HepG2 (cell line): ENCODE results near the gene CDKL5. TPM values are rescaled to one million over a fixed set of nuclear protein-coding genes. Genes with fewer than 3 reads are reported as not detected.

Experiments used
- CHD4 ChIP-seq: fragments of 200-600 bp; sonication (generic); IDR thresholded peaks from 2 replicates; pipeline ENCODE4 v1.7.0; 2017; ENCODE audit warnings: mild to moderate bottlenecking, low read length, borderline replicate concordance
- E2F1 ChIP-seq: sonication (generic); formaldehyde crosslinking; IDR thresholded peaks from 2 replicates; pipeline ENCODE4 v1.5.0; 2020; ENCODE audit warnings: missing genetic modification reagents
- GATAD1 ChIP-seq: IDR thresholded peaks from 2 replicates; pipeline ENCODE4 v1.6.1; 2016; ENCODE audit warnings: missing genetic modification reagents, missing compliant biosample characterization
- HDAC2 ChIP-seq: sonication (generic); formaldehyde crosslinking; IDR thresholded peaks from 2 replicates; pipeline ENCODE4 v1.4.0; 2020; ENCODE audit warnings: missing genetic modification reagents
- HOXD1 ChIP-seq: sonication (generic); formaldehyde crosslinking; IDR thresholded peaks from 2 replicates; pipeline ENCODE4 v1.5.0; 2020; ENCODE audit warnings: missing genetic modification reagents
- KDM6A ChIP-seq: IDR thresholded peaks from 2 replicates; pipeline ENCODE4 v1.6.1; 2016; ENCODE audit warnings: low read depth
- MEIS2 ChIP-seq: sonication (generic); formaldehyde crosslinking; IDR thresholded peaks from 2 replicates; pipeline ENCODE4 v1.9.0; 2021; ENCODE audit warnings: mild to moderate bottlenecking, missing genetic modification reagents
- PLRG1 ChIP-seq: fragments of 450-650 bp; conservative IDR thresholded peaks from 2 replicates; pipeline ENCODE4 v1.6.1; 2016
- PRDM15 ChIP-seq: sonication (generic); formaldehyde crosslinking; IDR thresholded peaks from 2 replicates; pipeline ENCODE4 v1.4.0; 2020; ENCODE audit warnings: missing genetic modification reagents
- SAP130 ChIP-seq: IDR thresholded peaks from 2 replicates; pipeline ENCODE4 v1.6.1; 2016; ENCODE audit warnings: low read depth
- ZNF318 ChIP-seq: sonication (generic); formaldehyde crosslinking; IDR thresholded peaks from 2 replicates; pipeline ENCODE4 v1.4.0; 2020; ENCODE audit warnings: mild to moderate bottlenecking, missing genetic modification reagents
- ZNF557 ChIP-seq: sonication (generic); formaldehyde crosslinking; IDR thresholded peaks from 2 replicates; pipeline ENCODE4 v1.4.0; 2020; ENCODE audit warnings: missing genetic modification reagents
- ZNF83 ChIP-seq: sonication (generic); formaldehyde crosslinking; IDR thresholded peaks from 2 replicates; pipeline ENCODE4 v1.4.0; 2020; ENCODE audit warnings: missing genetic modification reagents, mild to moderate bottlenecking, borderline replicate concordance
- polyA plus RNA-seq, 8 experiments: library from polyadenylated mRNA; depleted of rRNA in 3 of 8; stranded (reverse) in 7 of 8; unstranded in 1 of 8; fragments of >200 nt; fragmentation: Illumina TruSeq in 4 of 8; extraction: Trizol in 4 of 8; gene quantifications; 2 replicates each; pipeline versions ENCODE4 v1.2.1 to v1.2.3, GENCODE V29; 2011 to 2016; ENCODE audit warnings: low read depth in 4 of 8, missing spikeins in 1 of 8, mixed read lengths in 1 of 8; ENCODE audit not compliant: insufficient read depth in 1 of 8
- total RNA-seq, 5 experiments: library from RNA; depleted of rRNA; stranded (reverse); fragments of >200 nt; fragmentation: Illumina TruSeq; extraction: Trizol; gene quantifications; 2 replicates each; pipeline ENCODE4 v1.2.3, GENCODE V29; 2016; ENCODE audit warnings: low read depth in 1 of 5

Gene CDKL5
- total and polyA plus RNA-seq, 2 of the 13 experiments (the other 11 are each of a cell fraction or from before 2014, with no cell fraction given): 2.8 to 7.0 TPM

- no peak for TF ChIP-seq ZNF557 (CRISPR knock-in tag)
- peak; percentile 45 for TF ChIP-seq SAP130 (CRISPR knock-in tag)
- TF ChIP-seq CHD4: no peak
- TF ChIP-seq E2F1 (CRISPR knock-in tag): no peak
- TF ChIP-seq MEIS2 (CRISPR knock-in tag): no peak
- no peak for TF ChIP-seq ZNF318 (CRISPR knock-in tag)
- TF ChIP-seq HDAC2 (CRISPR knock-in tag): peak; percentile 33; the same call in 1 of the 2 replicates
- no peak for TF ChIP-seq ZNF83
- no peak for TF ChIP-seq GATAD1 (CRISPR knock-in tag)
- no peak for TF ChIP-seq KDM6A (CRISPR knock-in tag)
- TF ChIP-seq PRDM15 (CRISPR knock-in tag): no peak
- TF ChIP-seq HOXD1 (CRISPR knock-in tag): no peak
- TF ChIP-seq PLRG1: no peak
These were observed 205.5 kb downstream of the CDKL5 start (continued) for GRCh38 chrX:18630934-18631333.
